Neural cell (in vitro differentiated cells): ENCODE results near the gene EPHA8. TPM values are rescaled to one million over a fixed set of nuclear protein-coding genes. Genes with fewer than 3 reads are reported as not detected.

Experiments used
- H2AFZ ChIP-seq: fragments of 200-600, 300-800 bp; sonication (generic), shearing (Covaris generic); 2 replicates; pipeline ENCODE4 v1.6.0; 2014; ENCODE audit warnings: low read depth, mild to moderate bottlenecking, antibody characterized with exemption, low read length, moderate library complexity
- H3F3A ChIP-seq: fragments of 200-600 bp; shearing (Covaris generic); 2 replicates; pipeline ENCODE4 v1.6.1; 2016; ENCODE audit warnings: mild to moderate bottlenecking, moderate library complexity, mixed read lengths, antibody characterized with exemption, low read length; ENCODE audit not compliant: insufficient read depth, poor library complexity, severe bottlenecking
- H3K27ac ChIP-seq: fragments of 200-600, 300-800 bp; sonication (generic), shearing (Covaris generic); 2 replicates; pipeline ENCODE4 v1.5.1; 2014; ENCODE audit warnings: mild to moderate bottlenecking, low read length, moderate library complexity
- H3K27me3 ChIP-seq: fragments of 300-800, 200-600 bp; sonication (generic), shearing (Covaris generic); 2 replicates; pipeline ENCODE4 v1.6.0; 2014; ENCODE audit warnings: mild to moderate bottlenecking, low read depth, low read length, moderate library complexity; ENCODE audit not compliant: insufficient read depth
- H3K36me3 ChIP-seq: fragments of 300-800, 200-600 bp; sonication (generic), shearing (Covaris generic); 2 replicates; pipeline ENCODE4 v1.5.1; 2014; ENCODE audit warnings: mild to moderate bottlenecking, antibody characterized with exemption, low read length, moderate library complexity; ENCODE audit not compliant: insufficient read depth
- H3K4me2 ChIP-seq: fragments of 300-800, 200-600 bp; sonication (generic), shearing (Covaris generic); 2 replicates; pipeline ENCODE4 v1.6.0; 2014; ENCODE audit warnings: mild to moderate bottlenecking, low read length
- H3K4me3 ChIP-seq: fragments of 300-800, 200-600 bp; sonication (generic), shearing (Covaris generic); 2 replicates; pipeline ENCODE4 v1.5.1; 2014; ENCODE audit warnings: mild to moderate bottlenecking, low read length, moderate library complexity
- H3K79me2 ChIP-seq: fragments of 200-600 bp; shearing (Covaris generic); replicated peaks from 2 replicates; pipeline ENCODE4 v1.6.0; 2014; ENCODE audit warnings: mild to moderate bottlenecking, low read length, moderate library complexity; ENCODE audit not compliant: insufficient read depth
- H3K9ac ChIP-seq: fragments of 300-800, 200-600 bp; sonication (generic), shearing (Covaris generic); 2 replicates; pipeline ENCODE4 v1.6.1; 2016; ENCODE audit warnings: mild to moderate bottlenecking, low read length, mixed read lengths
- H3K9me2 ChIP-seq: fragments of 200-600 bp; shearing (Covaris generic); 2 replicates; pipeline ENCODE4 v1.6.1; 2016; ENCODE audit warnings: mild to moderate bottlenecking, low read length, mixed read lengths; ENCODE audit not compliant: insufficient read depth
- H3K9me3 ChIP-seq: fragments of 200-600, 300-800 bp; sonication (generic), shearing (Covaris generic); 2 replicates; pipeline ENCODE4 v1.6.1; 2016; ENCODE audit warnings: mild to moderate bottlenecking, mixed run types, low read length, moderate library complexity, mixed read lengths
- H4K20me1 ChIP-seq: fragments of 200-600 bp; shearing (Covaris generic); 2 replicates; pipeline ENCODE4 v1.6.1; 2016; ENCODE audit warnings: mild to moderate bottlenecking, mixed run types; ENCODE audit not compliant: insufficient read depth
- EP300 ChIP-seq: fragments of 450-650 bp; conservative IDR thresholded peaks from 2 replicates; pipeline ENCODE4 v1.6.1; 2014; ENCODE audit warnings: antibody characterized with exemption, mild to moderate bottlenecking, moderate library complexity; ENCODE audit not compliant: poor library complexity, severe bottlenecking
- EZH2 ChIP-seq: fragments of 200-600, 300-800 bp; shearing (Covaris generic), sonication (generic); IDR thresholded peaks from 2 replicates; pipeline ENCODE4 v1.6.1; 2014; ENCODE audit warnings: antibody characterized with exemption, low read length, borderline replicate concordance, mild to moderate bottlenecking; ENCODE audit not compliant: insufficient read depth, poor library complexity, severe bottlenecking
- MXI1 ChIP-seq: fragments of 450-650 bp; conservative IDR thresholded peaks from 2 replicates; pipeline ENCODE4 v1.6.1; 2014; ENCODE audit warnings: antibody characterized with exemption, mild to moderate bottlenecking; ENCODE audit not compliant: poor library complexity, severe bottlenecking
- POLR2AphosphoS5 ChIP-seq: IDR thresholded peaks from 2 replicates; pipeline ENCODE4 v1.6.1; 2012
- RAD21 ChIP-seq: fragments of 450-650 bp; conservative IDR thresholded peaks from 2 replicates; pipeline ENCODE4 v1.6.1; 2014; ENCODE audit warnings: antibody characterized with exemption, mild to moderate bottlenecking, moderate library complexity
- SMC3 ChIP-seq: fragments of 450-650 bp; conservative IDR thresholded peaks from 2 replicates; pipeline ENCODE4 v1.6.1; 2014; ENCODE audit warnings: antibody characterized with exemption, mild to moderate bottlenecking, moderate library complexity; ENCODE audit not compliant: poor library complexity
- TAF1 ChIP-seq: IDR thresholded peaks from 2 replicates; pipeline ENCODE4 v1.6.1; 2012; ENCODE audit warnings: low read depth
- polyA plus RNA-seq: library from polyadenylated mRNA; depleted of rRNA; stranded (reverse); fragments of >200 nt; gene quantifications from 2 replicates; pipeline ENCODE4 v1.2.3, GENCODE V29; 2014
- TF ChIP-seq, protein P1 (sequence below): IDR thresholded peaks from 2 replicates; pipeline ENCODE4 v1.6.1; 2012; ENCODE audit warnings: borderline replicate concordance
- TF ChIP-seq, protein P2 (sequence below): fragments of 450-650 bp; IDR thresholded peaks from 2 replicates; pipeline ENCODE4 v1.5.1; 2014; ENCODE audit warnings: antibody characterized with exemption, mild to moderate bottlenecking, moderate library complexity; ENCODE audit not compliant: poor library complexity, severe bottlenecking

The EPHA8 gene
- polyA plus RNA-seq, 1 donor from 2014 or later: 4.7 TPM

DNA sequence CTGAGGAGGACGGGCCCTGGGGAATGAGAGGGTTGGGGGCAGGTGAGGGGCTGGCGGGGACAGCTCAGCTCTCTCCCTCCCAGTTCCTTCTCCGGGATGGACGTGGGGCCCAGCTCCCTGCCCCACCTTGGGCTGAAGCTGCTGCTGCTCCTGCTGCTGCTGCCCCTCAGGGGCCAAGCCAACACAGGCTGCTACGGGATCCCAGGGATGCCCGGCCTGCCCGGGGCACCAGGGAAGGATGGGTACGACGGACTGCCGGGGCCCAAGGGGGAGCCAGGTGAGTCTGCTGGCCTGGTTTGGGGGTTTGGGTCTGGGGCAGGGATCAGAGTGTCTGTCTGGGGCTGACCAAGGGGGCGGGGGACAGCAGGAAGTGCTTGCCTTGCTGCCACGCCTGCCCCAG is 80.6 kb downstream of the EPHA8 start:
- Histone ChIP-seq H4K20me1 (no peaks in the 10 kb centered on the region), H3K9me3 (no peaks in the 10 kb centered on the region), H3K36me3 (no peaks in the 10 kb centered on the region), H3K4me3 (no peak overlapping the region), H3K9me2 (no peaks in the 10 kb centered on the region), H3F3A (no peaks in the 10 kb centered on the region), H3K9ac (no peak overlapping the region), H3K79me2 (no peaks in the 10 kb centered on the region), H3K27ac (no peak overlapping the region), H2AFZ (no peak overlapping the region), H3K4me2 (no peak overlapping the region), H3K27me3 (no peaks in the 10 kb centered on the region)
- no peak for TF ChIP-seq SMC3
- no peak for TF ChIP-seq MXI1
- TF ChIP-seq TAF1: no peak
- TF ChIP-seq, protein P1, sequence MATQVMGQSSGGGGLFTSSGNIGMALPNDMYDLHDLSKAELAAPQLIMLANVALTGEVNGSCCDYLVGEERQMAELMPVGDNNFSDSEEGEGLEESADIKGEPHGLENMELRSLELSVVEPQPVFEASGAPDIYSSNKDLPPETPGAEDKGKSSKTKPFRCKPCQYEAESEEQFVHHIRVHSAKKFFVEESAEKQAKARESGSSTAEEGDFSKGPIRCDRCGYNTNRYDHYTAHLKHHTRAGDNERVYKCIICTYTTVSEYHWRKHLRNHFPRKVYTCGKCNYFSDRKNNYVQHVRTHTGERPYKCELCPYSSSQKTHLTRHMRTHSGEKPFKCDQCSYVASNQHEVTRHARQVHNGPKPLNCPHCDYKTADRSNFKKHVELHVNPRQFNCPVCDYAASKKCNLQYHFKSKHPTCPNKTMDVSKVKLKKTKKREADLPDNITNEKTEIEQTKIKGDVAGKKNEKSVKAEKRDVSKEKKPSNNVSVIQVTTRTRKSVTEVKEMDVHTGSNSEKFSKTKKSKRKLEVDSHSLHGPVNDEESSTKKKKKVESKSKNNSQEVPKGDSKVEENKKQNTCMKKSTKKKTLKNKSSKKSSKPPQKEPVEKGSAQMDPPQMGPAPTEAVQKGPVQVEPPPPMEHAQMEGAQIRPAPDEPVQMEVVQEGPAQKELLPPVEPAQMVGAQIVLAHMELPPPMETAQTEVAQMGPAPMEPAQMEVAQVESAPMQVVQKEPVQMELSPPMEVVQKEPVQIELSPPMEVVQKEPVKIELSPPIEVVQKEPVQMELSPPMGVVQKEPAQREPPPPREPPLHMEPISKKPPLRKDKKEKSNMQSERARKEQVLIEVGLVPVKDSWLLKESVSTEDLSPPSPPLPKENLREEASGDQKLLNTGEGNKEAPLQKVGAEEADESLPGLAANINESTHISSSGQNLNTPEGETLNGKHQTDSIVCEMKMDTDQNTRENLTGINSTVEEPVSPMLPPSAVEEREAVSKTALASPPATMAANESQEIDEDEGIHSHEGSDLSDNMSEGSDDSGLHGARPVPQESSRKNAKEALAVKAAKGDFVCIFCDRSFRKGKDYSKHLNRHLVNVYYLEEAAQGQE: no peak
- TF ChIP-seq EP300: no peak
- TF ChIP-seq, protein P2, sequence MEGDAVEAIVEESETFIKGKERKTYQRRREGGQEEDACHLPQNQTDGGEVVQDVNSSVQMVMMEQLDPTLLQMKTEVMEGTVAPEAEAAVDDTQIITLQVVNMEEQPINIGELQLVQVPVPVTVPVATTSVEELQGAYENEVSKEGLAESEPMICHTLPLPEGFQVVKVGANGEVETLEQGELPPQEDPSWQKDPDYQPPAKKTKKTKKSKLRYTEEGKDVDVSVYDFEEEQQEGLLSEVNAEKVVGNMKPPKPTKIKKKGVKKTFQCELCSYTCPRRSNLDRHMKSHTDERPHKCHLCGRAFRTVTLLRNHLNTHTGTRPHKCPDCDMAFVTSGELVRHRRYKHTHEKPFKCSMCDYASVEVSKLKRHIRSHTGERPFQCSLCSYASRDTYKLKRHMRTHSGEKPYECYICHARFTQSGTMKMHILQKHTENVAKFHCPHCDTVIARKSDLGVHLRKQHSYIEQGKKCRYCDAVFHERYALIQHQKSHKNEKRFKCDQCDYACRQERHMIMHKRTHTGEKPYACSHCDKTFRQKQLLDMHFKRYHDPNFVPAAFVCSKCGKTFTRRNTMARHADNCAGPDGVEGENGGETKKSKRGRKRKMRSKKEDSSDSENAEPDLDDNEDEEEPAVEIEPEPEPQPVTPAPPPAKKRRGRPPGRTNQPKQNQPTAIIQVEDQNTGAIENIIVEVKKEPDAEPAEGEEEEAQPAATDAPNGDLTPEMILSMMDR: no peak
- TF ChIP-seq POLR2AphosphoS5: no peak
- TF ChIP-seq RAD21: no peak
- no peak for TF ChIP-seq EZH2

DNA sequence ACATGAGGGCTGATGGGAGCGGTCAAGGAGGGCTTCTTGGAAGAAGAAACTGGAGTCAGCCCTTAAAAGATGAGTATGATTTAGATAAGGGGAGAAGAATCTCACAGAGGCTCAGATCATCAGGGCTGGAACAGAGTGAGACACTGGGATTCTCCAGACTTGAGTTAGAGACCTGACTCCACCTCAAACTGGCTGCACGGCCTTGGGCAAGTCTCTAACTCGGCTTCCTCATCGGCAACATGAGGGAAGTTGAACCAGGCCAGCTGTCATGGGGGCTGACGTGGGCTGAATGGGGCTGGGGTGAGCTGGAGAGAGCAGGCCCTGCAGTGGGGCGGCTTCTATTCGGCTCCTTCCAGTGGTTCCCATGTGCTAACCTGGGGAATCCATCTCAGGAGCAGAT is 82.6 kb downstream of the EPHA8 start:
- Histone ChIP-seq H4K20me1 (no peaks in the 10 kb centered on the region), H3K27me3 (no peaks in the 10 kb centered on the region), H3K36me3 (no peaks in the 10 kb centered on the region), H3K27ac (no peak overlapping the region), H3K9ac (no peak overlapping the region), H3K4me3 (no peak overlapping the region), H3K9me2 (no peaks in the 10 kb centered on the region), H3K9me3 (no peaks in the 10 kb centered on the region), H3K79me2 (no peaks in the 10 kb centered on the region), H3K4me2 (no peak overlapping the region), H3F3A (no peaks in the 10 kb centered on the region), H2AFZ (no peak overlapping the region)
- TF ChIP-seq EZH2 (no peak), POLR2AphosphoS5 (no peak), RAD21 (no peak), SMC3 (no peak), TAF1 (no peak), MXI1 (no peak), EP300 (no peak)
- TF ChIP-seq, protein P2: no peak
- TF ChIP-seq, protein P1: no peak
